Measurements from ENCODE around the gene FBXO28. TPM values are rescaled to one million over a fixed set of nuclear protein-coding genes. Genes with fewer than 3 reads are reported as not detected.

The FBXO28 gene
- total and polyA plus RNA-seq, 2 experiments from 2014 or later = 17.1 to 26.6 TPM

DNA sequence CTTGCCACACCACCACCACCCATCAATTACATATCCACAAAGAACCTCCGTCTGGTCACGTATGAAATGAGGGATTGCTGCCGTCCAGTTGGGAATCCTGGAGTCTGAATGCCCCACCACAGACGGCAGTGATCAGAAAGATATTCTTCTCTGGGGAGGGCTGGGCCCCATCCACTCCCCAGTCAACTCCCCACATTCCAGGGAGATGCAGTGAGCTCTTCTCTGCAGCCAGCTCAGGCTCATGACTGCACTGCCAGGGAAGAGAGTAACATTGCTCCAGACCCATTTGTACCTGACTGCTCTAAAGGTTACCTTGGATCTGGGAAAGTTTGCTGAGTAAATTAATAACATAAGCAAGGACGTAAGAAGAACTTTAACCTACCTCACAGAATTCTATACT is 87.5 kb downstream of the FBXO28 start:
- Histone ChIP-seq H3K9me3 (ENCODE audit: low read depth) (no peaks in the 10 kb centered on the region), H3K4me1 (ENCODE audit: insufficient read depth) (peaks cover 17% of the 10 kb centered on the region), H4K20me1 (ENCODE audit: insufficient read depth, poor library complexity, severe bottlenecking) (no peaks in the 10 kb centered on the region), H3K79me2 (no peaks in the 10 kb centered on the region), H3K4me3 (no peak overlapping the region), H3K27ac (peak overlapping the region; percentile 2), H3K9me2 (replicated peaks; ENCODE audit: insufficient read depth) (no peaks in the 10 kb centered on the region), H3K27me3 (no peaks in the 10 kb centered on the region), H2AFZ (no peak overlapping the region), H3K36me3 (replicated peaks; ENCODE audit: insufficient read depth, low read depth) (no peaks in the 10 kb centered on the region), H3K4me2 (no peak overlapping the region)
- peak; percentile 35 for DNase-seq (ENCODE audit: low spot score)
- 70% methylated on average over 5 of the region's 5 CpGs for WGBS (ENCODE audit: low lambda C conversion rate, missing lambda C conversion rate)
- TF ChIP-seq EZH2 (IDR thresholded peaks at IDR 0.05; ENCODE audit: borderline replicate concordance) (no peak), EZH2phosphoT487 (IDR thresholded peaks at IDR 0.05; ENCODE audit: low read depth, severe bottlenecking, unreplicated experiment) (no peak)
- TF ChIP-seq, protein P1, sequence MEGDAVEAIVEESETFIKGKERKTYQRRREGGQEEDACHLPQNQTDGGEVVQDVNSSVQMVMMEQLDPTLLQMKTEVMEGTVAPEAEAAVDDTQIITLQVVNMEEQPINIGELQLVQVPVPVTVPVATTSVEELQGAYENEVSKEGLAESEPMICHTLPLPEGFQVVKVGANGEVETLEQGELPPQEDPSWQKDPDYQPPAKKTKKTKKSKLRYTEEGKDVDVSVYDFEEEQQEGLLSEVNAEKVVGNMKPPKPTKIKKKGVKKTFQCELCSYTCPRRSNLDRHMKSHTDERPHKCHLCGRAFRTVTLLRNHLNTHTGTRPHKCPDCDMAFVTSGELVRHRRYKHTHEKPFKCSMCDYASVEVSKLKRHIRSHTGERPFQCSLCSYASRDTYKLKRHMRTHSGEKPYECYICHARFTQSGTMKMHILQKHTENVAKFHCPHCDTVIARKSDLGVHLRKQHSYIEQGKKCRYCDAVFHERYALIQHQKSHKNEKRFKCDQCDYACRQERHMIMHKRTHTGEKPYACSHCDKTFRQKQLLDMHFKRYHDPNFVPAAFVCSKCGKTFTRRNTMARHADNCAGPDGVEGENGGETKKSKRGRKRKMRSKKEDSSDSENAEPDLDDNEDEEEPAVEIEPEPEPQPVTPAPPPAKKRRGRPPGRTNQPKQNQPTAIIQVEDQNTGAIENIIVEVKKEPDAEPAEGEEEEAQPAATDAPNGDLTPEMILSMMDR (IDR thresholded peaks at IDR 0.05; ENCODE audit: poor library complexity) = no peak

DNA sequence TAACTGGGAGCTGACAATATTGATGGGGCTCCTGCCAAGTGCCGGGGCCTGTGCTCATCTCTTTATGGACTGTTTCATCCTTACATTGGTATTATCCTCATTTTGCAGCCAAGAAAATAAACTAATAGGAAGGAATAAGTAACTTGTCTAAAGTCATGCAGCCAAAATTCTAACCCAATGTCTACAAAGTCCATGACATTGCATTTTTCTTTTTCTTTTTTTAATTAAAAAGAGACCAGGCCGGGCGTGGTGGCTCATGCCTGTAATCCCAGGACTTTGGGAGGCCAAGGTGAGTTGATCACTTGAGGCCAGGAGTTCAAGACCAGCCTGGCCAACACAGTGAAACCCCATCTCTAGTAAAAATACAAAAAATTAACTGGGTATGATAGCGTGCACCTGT is 87.9 kb downstream of the FBXO28 start:
- H3K9me2 ChIP-seq (replicated peaks; ENCODE audit: insufficient read depth) = no peaks in the 10 kb centered on the region
- no peak overlapping the region for H3K4me3 ChIP-seq
- peaks cover 20% of the 10 kb centered on the region for H3K4me1 ChIP-seq (ENCODE audit: insufficient read depth)
- H3K9me3 ChIP-seq (ENCODE audit: low read depth) = no peaks in the 10 kb centered on the region
- H3K4me2 ChIP-seq = no peak overlapping the region
- H2AFZ ChIP-seq = no peak overlapping the region
- H3K27me3 ChIP-seq = no peaks in the 10 kb centered on the region
- H4K20me1 ChIP-seq (ENCODE audit: insufficient read depth, poor library complexity, severe bottlenecking) = no peaks in the 10 kb centered on the region
- DNase-seq (ENCODE audit: low spot score) = no peak
- 90% methylated on average over 4 of the region's 4 CpGs for WGBS (ENCODE audit: low lambda C conversion rate, missing lambda C conversion rate)
- no peaks in the 10 kb centered on the region for H3K36me3 ChIP-seq (replicated peaks; ENCODE audit: insufficient read depth, low read depth)
- no peak overlapping the region for H3K27ac ChIP-seq
- H3K79me2 ChIP-seq = no peaks in the 10 kb centered on the region
- TF ChIP-seq, protein P1 (IDR thresholded peaks at IDR 0.05; ENCODE audit: poor library complexity) = no peak
- TF ChIP-seq EZH2 (IDR thresholded peaks at IDR 0.05; ENCODE audit: borderline replicate concordance) (no peak), EZH2phosphoT487 (IDR thresholded peaks at IDR 0.05; ENCODE audit: low read depth, severe bottlenecking, unreplicated experiment) (no peak)

DNA sequence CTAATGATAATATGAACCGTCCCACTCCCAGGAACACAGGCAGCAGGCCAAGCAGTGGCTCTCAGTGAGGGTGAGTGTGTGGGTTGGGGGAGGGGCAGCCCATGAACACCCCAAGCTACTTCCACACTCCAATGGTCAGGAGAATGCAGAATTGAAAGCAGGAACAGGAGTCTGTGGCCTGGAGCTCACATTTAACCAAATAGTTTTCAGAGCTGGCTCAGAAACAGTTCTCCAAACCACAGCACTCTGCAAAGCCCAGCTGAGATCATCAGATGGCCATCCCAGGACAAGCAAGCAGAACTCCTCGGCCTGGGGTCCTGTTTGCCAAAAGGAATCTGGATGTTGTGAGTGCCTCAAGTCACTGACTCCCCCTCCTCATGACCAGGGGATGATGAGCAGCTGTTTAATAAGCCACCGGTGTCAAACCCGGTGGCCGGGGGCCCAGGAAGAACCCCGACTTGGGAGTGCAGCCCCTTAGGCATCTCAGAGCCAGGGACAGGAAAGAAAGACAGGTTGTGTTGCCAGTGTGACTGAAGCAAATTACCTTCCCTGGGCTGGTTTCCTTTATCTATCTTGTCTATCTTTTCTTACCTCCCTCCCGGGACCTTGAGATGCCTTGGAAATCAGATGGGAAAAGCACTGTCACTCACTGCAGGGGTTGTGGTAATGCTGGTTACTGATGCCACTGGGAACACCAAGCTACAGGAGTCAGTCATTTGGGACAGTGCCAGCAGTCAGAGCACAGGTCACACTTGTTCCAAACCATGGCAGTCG is 89.5 kb downstream of the FBXO28 start:
- Histone ChIP-seq H3K27ac (no peak overlapping the region), H3K9me3 (ENCODE audit: low read depth) (no peaks in the 10 kb centered on the region), H3K4me1 (ENCODE audit: insufficient read depth) (peaks cover 20% of the 10 kb centered on the region), H3K9me2 (replicated peaks; ENCODE audit: insufficient read depth) (no peaks in the 10 kb centered on the region), H4K20me1 (ENCODE audit: insufficient read depth, poor library complexity, severe bottlenecking) (no peaks in the 10 kb centered on the region), H3K36me3 (replicated peaks; ENCODE audit: insufficient read depth, low read depth) (no peaks in the 10 kb centered on the region), H3K79me2 (no peaks in the 10 kb centered on the region), H3K4me2 (no peak overlapping the region), H3K4me3 (no peak overlapping the region), H2AFZ (no peak overlapping the region), H3K27me3 (no peaks in the 10 kb centered on the region)
- no peak for DNase-seq (ENCODE audit: low spot score)
- WGBS (ENCODE audit: low lambda C conversion rate, missing lambda C conversion rate) = 42% methylated on average over 8 of the region's 8 CpGs
- TF ChIP-seq, protein P1 (IDR thresholded peaks at IDR 0.05; ENCODE audit: poor library complexity) = no peak
- TF ChIP-seq EZH2 (IDR thresholded peaks at IDR 0.05; ENCODE audit: borderline replicate concordance) (no peak), EZH2phosphoT487 (IDR thresholded peaks at IDR 0.05; ENCODE audit: low read depth, severe bottlenecking, unreplicated experiment) (no peak)

All from hepatocyte (in vitro differentiated cells).